GM19438 (cell line): Measurements from ENCODE around the gene RIMKLB.
"Not testable (repeated sequence)": the region's sequence is repeated elsewhere in the genome, so short reads cannot be mapped to it uniquely, and the experiment has no call there.

Experiments
- ATAC-seq: cut with Tn5 transposase; IDR thresholded peaks from one replicate; pipeline ENCODE4 v1.9.1; 2021; ENCODE audit warnings: low read depth; ENCODE audit not compliant: unreplicated experiment

Gene RIMKLB

GRCh38 chr12:8689681-8690080, 8.1 kb upstream of the RIMKLB start:
- no peak for ATAC-seq

- no peak for ATAC-seq
These were observed 5.2 kb upstream of the RIMKLB start for GRCh38 chr12:8692573-8692972.

GRCh38 chr12:8695116-8695515, 2.7 kb upstream of the RIMKLB start:
- ATAC-seq = no peak

DNA sequence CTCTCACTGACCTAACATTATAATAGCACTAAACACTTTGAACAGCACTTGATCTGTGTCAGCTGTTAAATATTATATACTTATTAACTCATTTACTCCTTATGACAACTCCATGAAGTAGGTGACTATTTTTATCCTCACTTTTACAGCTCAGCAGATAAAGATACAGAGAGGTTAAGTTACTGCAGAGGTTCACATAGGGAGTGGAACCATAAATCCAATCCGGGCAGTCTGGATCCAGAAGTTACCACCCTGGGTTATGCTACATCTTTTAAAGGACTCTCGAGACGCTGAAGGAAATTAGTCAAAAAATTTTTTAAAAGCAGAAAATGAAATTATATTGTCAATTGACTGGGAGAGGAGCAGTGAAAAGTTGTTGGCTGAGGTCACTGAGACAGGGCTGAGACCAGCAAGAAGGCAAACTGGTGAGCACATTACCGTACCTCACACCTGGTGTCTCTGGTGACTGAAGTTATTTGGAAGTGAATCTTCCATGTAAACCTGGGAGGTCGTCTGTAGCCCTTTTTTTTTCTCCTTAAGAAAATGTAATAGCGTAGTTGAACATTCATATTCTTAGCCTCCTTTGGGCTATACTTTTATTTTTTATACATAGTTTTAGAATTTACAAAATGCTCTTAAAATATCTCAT, 1.2 kb upstream of the RIMKLB start:
- ATAC-seq = no peak

GRCh38 chr12:8697120-8697475, 693 bp upstream of the RIMKLB start:
- ATAC-seq = peak; percentile 22

DNA sequence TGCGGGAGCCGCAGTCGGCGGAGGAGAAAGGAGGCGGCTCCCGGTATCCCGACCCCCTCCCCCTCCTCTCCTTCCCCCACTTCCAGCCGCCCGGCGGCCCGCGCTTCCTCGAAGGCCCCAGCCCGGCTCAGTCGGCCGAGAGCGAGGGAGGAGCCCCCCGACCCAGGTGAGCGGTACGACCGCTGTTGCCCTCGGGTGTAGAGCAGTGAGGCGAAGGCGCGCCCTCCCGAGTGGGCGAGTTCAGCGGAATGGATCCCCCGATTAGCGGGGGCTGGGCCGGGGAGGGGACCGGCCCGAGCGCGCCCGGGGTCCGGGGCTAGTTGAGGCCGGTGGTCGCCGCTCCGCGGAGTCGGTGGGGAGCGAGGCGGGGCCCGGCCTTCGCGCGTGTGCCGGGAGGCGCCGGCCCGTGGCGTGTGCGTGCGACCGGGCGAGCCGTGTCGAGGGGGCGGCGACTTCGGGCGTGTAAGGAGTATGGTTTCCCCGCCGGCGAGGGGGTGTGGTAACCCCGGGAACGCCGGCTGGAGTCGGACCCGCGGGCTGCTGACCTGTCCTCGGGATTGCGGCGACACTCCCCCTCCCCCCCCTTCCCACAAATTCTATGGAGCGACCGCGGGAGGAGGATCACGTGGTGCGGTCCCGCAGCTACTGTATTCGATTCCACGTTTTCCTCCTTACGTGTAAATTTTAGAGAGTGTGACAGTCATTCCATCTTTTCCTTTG, 501 bp downstream of the RIMKLB start:
- ATAC-seq = peak; percentile 38

DNA sequence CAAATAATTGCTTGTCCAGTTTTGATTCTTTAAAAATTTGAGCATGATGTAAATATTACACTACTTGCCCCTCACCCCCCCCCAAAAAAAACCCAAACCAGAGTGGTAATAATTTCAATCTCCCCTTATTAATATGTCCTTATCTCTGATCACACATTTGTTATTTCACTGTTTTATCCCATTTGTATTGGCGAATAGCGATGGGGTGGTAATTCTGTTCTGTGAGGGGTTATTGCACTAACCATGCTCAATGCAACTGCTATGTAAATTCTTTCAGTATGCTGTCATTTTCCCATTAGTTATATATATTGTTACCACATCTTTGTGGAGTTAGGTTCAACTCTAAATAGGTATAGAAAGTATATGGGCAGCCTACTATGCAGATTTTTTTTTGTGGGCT, 1.1 kb downstream of the RIMKLB start:
- ATAC-seq = no peak

DNA sequence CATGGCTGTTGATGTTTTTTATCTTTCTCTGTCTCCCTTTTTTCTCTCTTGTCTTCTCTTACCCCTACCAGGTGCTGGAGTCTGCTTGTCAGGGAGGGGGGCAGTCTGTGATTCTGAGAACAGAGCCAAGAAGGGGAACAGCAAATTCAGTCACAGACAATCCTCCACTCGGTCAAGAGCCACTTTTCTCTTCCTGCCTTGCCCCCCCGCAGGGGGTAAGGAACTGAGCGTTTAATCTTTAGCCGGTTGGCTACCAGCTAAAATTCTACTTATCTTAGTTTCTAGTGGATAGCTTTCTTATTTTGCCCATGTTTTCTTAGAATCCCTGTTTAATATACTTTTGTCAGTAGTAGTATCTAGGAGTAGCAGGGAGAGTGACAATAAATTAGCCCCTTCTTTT, 1.9 kb downstream of the RIMKLB start:
- ATAC-seq = no peak

- no peak for ATAC-seq
These were observed 3.4 kb downstream of the RIMKLB start for GRCh38 chr12:8701046-8701660.

- no peak for ATAC-seq
These were observed 4.4 kb downstream of the RIMKLB start for GRCh38 chr12:8702159-8702558.

DNA sequence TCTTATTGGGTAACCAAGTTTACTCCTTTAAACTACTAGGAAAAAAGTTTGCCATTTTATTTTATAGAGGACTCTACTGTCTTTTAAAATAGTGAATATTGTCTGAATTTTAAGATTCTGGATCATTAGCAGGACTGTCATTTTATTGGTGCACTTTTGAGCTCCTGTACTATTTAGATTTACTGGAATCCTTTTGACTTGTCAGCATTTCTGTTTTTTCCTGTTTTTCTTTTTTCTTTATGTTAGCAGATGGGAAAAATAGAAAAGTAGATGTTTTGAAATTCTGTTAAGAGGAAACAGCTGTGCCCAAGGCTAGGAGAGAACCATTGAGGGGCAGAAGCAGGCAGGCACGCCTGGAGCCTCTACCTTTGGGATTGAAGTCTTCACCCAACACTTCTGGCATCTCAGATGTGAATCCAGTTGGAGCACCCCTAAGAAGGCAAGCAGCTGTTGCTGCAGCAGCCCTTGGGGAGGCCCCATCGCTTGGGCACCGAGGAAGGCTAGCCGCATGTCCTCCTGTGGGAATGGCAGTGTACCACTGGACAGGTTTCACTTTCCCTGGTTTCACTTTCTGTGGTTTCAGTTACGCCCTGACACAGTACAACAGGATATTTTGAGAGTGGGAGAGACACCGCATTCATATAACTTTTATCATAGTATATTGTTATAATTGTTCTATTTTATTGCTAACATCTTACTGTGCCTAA, 11.5 kb downstream of the RIMKLB start:
- ATAC-seq = no peak

DNA sequence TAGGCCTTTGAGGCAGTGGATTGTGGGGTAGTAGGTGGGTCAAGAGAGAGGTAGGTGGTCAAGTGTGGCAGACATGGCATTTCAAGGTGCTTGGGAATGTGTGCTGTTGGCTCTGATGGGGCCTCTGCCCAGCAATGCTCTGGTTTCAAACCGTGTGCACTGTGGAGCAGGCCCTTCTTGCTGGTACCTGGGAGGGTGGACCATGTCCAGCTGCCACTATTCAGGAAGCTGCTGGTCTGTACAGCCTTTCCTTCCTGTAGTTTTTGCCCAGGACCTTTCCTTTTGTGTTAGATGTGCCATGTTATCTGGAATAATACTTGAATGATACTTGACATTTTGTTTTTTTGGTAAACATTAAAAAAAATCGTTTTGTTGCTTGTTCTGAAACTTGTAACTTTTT, 14.8 kb downstream of the RIMKLB start:
- ATAC-seq = no peak

DNA sequence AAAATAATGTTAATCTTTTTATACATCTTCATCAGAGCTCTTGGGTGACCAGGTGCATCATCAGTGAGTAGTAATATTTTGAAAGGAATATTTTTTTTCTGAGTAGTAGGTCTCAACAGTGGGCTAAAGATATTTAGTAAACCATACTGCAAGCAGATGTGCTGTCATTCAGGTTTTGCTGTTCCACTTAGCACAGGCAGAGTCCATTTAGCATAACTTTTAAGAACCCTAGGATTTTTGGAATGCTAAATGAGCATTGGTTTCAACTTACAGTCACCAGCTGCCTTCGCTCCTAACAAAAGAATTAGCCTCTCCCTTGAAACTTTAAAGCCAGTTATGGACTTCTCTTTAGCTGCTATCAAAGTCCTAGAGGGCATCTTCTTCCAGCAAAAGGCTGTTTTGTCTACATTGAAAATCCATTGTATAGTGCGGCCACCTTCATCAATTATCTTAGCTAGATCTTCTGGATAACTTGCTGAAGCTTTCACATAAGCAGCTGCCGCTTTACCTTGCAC, 24.6 kb downstream of the RIMKLB start:
- ATAC-seq = no peak

DNA sequence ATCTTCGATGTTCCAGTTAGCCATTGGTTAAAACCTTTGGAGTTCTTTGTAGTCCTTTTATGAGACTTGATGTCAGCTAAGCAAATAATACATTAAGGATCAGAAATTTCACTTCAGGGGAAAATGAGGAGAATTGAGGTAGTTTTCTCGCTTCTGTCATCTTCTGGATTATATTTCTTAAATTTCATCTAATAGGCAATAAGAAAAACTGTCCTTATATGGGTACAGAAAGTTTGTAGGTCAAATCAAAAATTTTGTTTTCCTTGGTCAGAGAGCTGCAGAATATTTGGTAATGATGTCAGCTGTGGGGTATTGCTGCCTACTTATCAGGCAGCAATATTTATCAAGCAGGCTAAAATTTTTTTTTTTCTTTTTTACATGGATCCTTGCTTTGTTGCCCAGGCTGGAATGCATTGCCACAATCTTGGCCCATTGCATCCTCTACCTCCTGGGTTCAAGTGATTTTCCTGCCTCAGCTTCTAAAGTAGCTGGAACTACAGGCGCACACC, 37.1 kb downstream of the RIMKLB start:
- ATAC-seq = no peak

DNA sequence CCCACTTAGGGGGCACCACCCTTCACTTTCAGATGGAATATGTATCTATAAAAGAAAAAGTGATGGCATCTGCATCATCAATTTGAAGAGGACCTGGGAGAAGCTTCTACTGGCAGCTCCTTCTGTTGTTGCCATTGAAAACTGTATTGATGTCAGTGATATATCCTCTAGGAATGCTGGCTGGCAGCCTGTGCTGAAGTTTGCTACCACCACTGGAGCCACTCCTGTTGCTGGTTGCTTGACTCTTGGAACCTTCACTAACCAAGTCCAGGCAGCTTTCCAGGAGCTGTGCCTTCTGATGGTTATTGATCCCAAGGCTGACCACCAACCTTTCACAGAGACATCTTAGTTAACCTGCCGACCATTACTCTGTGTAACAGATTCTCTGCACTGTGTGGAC, 44.7 kb downstream of the RIMKLB start:
- no peak for ATAC-seq

DNA sequence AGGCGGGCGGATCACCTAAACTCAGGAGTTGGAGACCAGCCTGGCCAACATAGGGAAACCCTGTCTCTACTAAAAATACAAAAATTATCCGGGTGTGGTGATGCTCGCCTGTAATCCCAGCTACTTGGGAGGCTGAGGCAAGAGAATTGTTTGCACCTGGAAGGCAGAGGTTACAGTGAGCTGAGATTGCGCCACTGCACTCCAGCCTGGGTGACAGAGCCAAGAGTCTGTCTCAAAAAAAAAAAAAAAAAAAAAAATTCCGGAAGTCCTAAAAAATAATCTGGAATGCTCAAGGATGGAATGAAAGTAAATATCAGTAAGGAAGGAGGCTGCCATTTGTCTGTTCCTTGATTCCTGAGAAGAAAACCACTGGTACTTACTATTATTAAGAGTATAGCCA, 45.3 kb downstream of the RIMKLB start:
- ATAC-seq = not testable (repeated sequence)

- ATAC-seq = not testable (repeated sequence)
These were observed 47.8 kb downstream of the RIMKLB start for GRCh38 chr12:8745631-8746030.

- no peak for ATAC-seq
These were observed 48.3 kb downstream of the RIMKLB start for GRCh38 chr12:8746046-8746445.

- not testable (repeated sequence) for ATAC-seq
These were observed 62.3 kb downstream of the RIMKLB start for GRCh38 chr12:8760076-8760475.

GRCh38 chr12:8762701-8763100, 64.9 kb downstream of the RIMKLB start:
- ATAC-seq = not testable (repeated sequence)

GRCh38 chr12:8766121-8766520, 68.3 kb downstream of the RIMKLB start:
- not testable (repeated sequence) for ATAC-seq
